HEK293 (cell line): ENCODE results near the gene NEUROG3.
"Not testable (repeated sequence)": the region's sequence is repeated elsewhere in the genome, so short reads cannot be mapped to it uniquely, and the experiment has no call there.

ENCODE experiments used
- CTCF ChIA-PET: fragments of 350-600 bp; formaldehyde crosslinking; extraction: SDS; loops from one replicate; lab custom pipeline; 2021; ENCODE audit warnings: antibody characterized with exemption; lab: Yijun Ruan, JAX
- POLR2A ChIA-PET: fragments of 300-600 bp; formaldehyde crosslinking; extraction: SDS; loops from one replicate; lab custom pipeline; 2020; ENCODE audit warnings: antibody characterized with exemption, inconsistent platforms; lab: Yijun Ruan, JAX
- H3K27ac ChIP-seq: fragments of 200-500 bp; sonication (Bioruptor generic); 2 replicates; pipeline ENCODE4 v1.5.1; 2014; ENCODE audit warnings: low read depth, low read length, control low read depth, inconsistent platforms; ENCODE audit errors: extremely low read depth
- H3K36me3 ChIP-seq, 2 experiments: fragments of 200-500 bp in 1 of 2; sonication (Bioruptor generic) in 1 of 2; 1 replicate in 1 of 2; 2 replicates in 1 of 2; pipeline ENCODE4 v1.5.1; 2014 to 2017; ENCODE audit warnings: inconsistent platforms in 2 of 2, low read length in 2 of 2; ENCODE audit not compliant: control insufficient read depth in 2 of 2, insufficient read depth in 1 of 2
- H3K4me1 ChIP-seq: fragments of 200-500 bp; sonication (Bioruptor generic); 2 replicates; pipeline ENCODE4 v1.5.1; 2014; ENCODE audit warnings: mild to moderate bottlenecking, low read length, inconsistent platforms; ENCODE audit not compliant: control insufficient read depth, insufficient read depth
- H3K4me3 ChIP-seq: 2 replicates; pipeline ENCODE4 v1.5.1; 2011; ENCODE audit warnings: low read depth, mild to moderate bottlenecking, control low read depth, low read length, moderate library complexity
- H3K9me3 ChIP-seq: fragments of 200-500 bp; sonication (Bioruptor generic); 2 replicates; pipeline ENCODE4 v1.5.1; 2014; ENCODE audit warnings: low read depth, low read length, inconsistent platforms; ENCODE audit not compliant: control insufficient read depth, insufficient read depth
- ATF2 ChIP-seq: fragments of 450-650 bp; formaldehyde crosslinking; IDR thresholded peaks from 2 replicates; pipeline ENCODE4 v1.5.1; 2016; ENCODE audit warnings: missing biosample characterization, missing genetic modification characterization, low read depth
- GFI1B ChIP-seq: fragments of 450-650 bp; formaldehyde crosslinking; IDR thresholded peaks from 2 replicates; pipeline ENCODE4 v1.5.1; 2016; ENCODE audit warnings: missing biosample characterization, missing genetic modification characterization
- GLI2 ChIP-seq: fragments of 450-650 bp; formaldehyde crosslinking; IDR thresholded peaks from 2 replicates; pipeline ENCODE4; 2017; ENCODE audit warnings: missing biosample characterization, missing genetic modification characterization, low read depth, borderline replicate concordance
- HOXC10 ChIP-seq: sonication (generic); formaldehyde crosslinking; IDR thresholded peaks from 2 replicates; pipeline ENCODE4 v1.8.1; 2023; ENCODE audit warnings: mild to moderate bottlenecking, missing genetic modification reagents
- KLF17 ChIP-seq: fragments of 450-650 bp; formaldehyde crosslinking; IDR thresholded peaks from 2 replicates; pipeline ENCODE4 v1.5.1; 2016; ENCODE audit warnings: missing biosample characterization, missing genetic modification characterization
- WT1 ChIP-seq: fragments of 450-650 bp; formaldehyde crosslinking; IDR thresholded peaks from 2 replicates; pipeline ENCODE4 v1.5.1; 2016; ENCODE audit warnings: missing biosample characterization, missing genetic modification characterization
- ZNF248 ChIP-seq: fragments of 450-650 bp; formaldehyde crosslinking; IDR thresholded peaks from 2 replicates; pipeline ENCODE4 v1.5.1; 2017; ENCODE audit warnings: missing biosample characterization, missing genetic modification characterization
- ZNF26 ChIP-seq: fragments of 450-650 bp; formaldehyde crosslinking; IDR thresholded peaks from 2 replicates; pipeline ENCODE4 v1.5.1; 2016; ENCODE audit warnings: missing biosample characterization, missing genetic modification characterization
- ZNF37A ChIP-seq: fragments of 450-650 bp; IDR thresholded peaks from 2 replicates; pipeline ENCODE4 v1.5.1; 2018; ENCODE audit warnings: missing biosample characterization, missing genetic modification characterization
- ZNF433 ChIP-seq: fragments of 450-650 bp; formaldehyde crosslinking; IDR thresholded peaks from 2 replicates; pipeline ENCODE4 v1.5.1; 2016; ENCODE audit warnings: missing biosample characterization, missing genetic modification characterization, low read depth
- ZNF513 ChIP-seq: fragments of 450-650 bp; IDR thresholded peaks from 2 replicates; pipeline ENCODE4 v1.5.1; 2018; ENCODE audit warnings: missing biosample characterization, missing genetic modification characterization
- ZNF585B ChIP-seq: fragments of 450-650 bp; formaldehyde crosslinking; IDR thresholded peaks from 2 replicates; pipeline ENCODE4 v1.5.1; 2016; ENCODE audit warnings: missing biosample characterization, missing genetic modification characterization
- ZNF596 ChIP-seq: fragments of 450-650 bp; IDR thresholded peaks from 2 replicates; pipeline ENCODE4 v1.5.0; 2018; ENCODE audit warnings: missing biosample characterization, mild to moderate bottlenecking, missing genetic modification characterization, moderate library complexity
- ZNF629 ChIP-seq: fragments of 450-650 bp; formaldehyde crosslinking; IDR thresholded peaks from 2 replicates; pipeline ENCODE4 v1.5.1; 2017; ENCODE audit warnings: missing biosample characterization, missing genetic modification characterization
- ZNF785 ChIP-seq: fragments of 450-650 bp; formaldehyde crosslinking; IDR thresholded peaks from 2 replicates; pipeline ENCODE4 v1.5.1; 2016; ENCODE audit warnings: missing biosample characterization, missing genetic modification characterization
- ZNF830 ChIP-seq: fragments of 450-650 bp; IDR thresholded peaks from 2 replicates; pipeline ENCODE4 v1.5.0; 2018; ENCODE audit warnings: missing biosample characterization, missing genetic modification characterization, low read depth, mild to moderate bottlenecking, moderate library complexity

Gene NEUROG3

GRCh38 chr10:69537449-69537848 lies 35.8 kb downstream of the NEUROG3 start:
- no peaks in the 10 kb centered on the region; the same call in 1 of the 2 replicates for H3K9me3 ChIP-seq
- peak; percentile 55 for TF ChIP-seq ATF2 (tag by site-specific recombination)
- TF ChIP-seq ZNF585B: no peak
- TF ChIP-seq ZNF248 (tag by site-specific recombination): no peak
- TF ChIP-seq WT1: no peak
- H3K4me3 ChIP-seq: no peak overlapping the region
- no peaks in the 10 kb centered on the region for H3K4me1 ChIP-seq
- POLR2A ChIA-PET: no interaction called here
- H3K27ac ChIP-seq: no peak overlapping the region
- CTCF ChIA-PET: interaction anchor here (1.1 kb wide), 1 partner anchor 23 kb away, joined by 5 read pairs; no protein-coding TSS in a partner anchor
- no peaks in the 10 kb centered on the region for H3K36me3 ChIP-seq

GRCh38 chr10:69536521-69536920 lies 36.7 kb downstream of the NEUROG3 start:
- CTCF ChIA-PET, H3K36me3 ChIP-seq, H3K4me3 ChIP-seq, POLR2A ChIA-PET, H3K4me1 ChIP-seq, H3K9me3 ChIP-seq, H3K27ac ChIP-seq: not testable (repeated sequence)

- POLR2A ChIA-PET: no interaction called here
Measured at GRCh38 chr10:69533658-69534057, 39.6 kb downstream of the NEUROG3 start.

More at GRCh38 chr10:69533658-69534057, 39.6 kb downstream of the NEUROG3 start:
- Histone ChIP-seq H3K4me3 (no peak overlapping the region), H3K36me3 (no peaks in the 10 kb centered on the region), H3K9me3 (no peaks in the 10 kb centered on the region), H3K27ac (no peak overlapping the region), H3K4me1 (no peaks in the 10 kb centered on the region)
- CTCF ChIA-PET: interaction anchor here (1.1 kb wide), 1 partner anchor 108 kb away, joined by 3 read pairs; no protein-coding TSS in a partner anchor
- TF ChIP-seq ZNF26 (no peak), ZNF596 (tag by site-specific recombination) (no peak), GFI1B (tag by site-specific recombination) (no peak), ZNF513 (tag by site-specific recombination) (no peak), ZNF433 (no peak), ZNF37A (tag by site-specific recombination) (no peak), ZNF785 (tag by site-specific recombination) (no peak), KLF17 (tag by site-specific recombination) (no peak), ZNF629 (no peak), ZNF830 (no peak), GLI2 (no peak), HOXC10 (CRISPR knock-in tag) (no peak)
